Activated CD8-positive, alpha-beta memory T cell treated with anti-CD3 and anti-CD28 coated beads, Interleukin-2, amount 10 ng/mL, durations not matched to agents 7 days and 5 days (primary cell): Measurements from ENCODE around the gene CAT. TPM values are rescaled to one million over a fixed set of nuclear protein-coding genes. Genes with fewer than 3 reads are reported as not detected.
A peak's percentile ranks its signal among the peaks of the same experiment; 100 is the strongest.

Experiments used
- ATAC-seq: fragments of 150-1000 bp; cut with Tn5 transposase; one replicate; pipeline ENCODE4 v1.10.0; 2021; ENCODE audit warnings: moderate library complexity
- CTCF ChIA-PET: fragments of 350-600 bp; sonication (Branson Sonifier 250); formaldehyde crosslinking; loops from one replicate; lab custom pipeline; 2021; ENCODE audit warnings: antibody characterized with exemption; lab: Charles Lee
- DNase-seq: peaks from one replicate; pipeline ENCODE4 v3.0.0-alpha.2; 2020
- H3K27ac Mint-ChIP-seq: one replicate; pipeline ENCODE4 v1.8.0; 2021; ENCODE audit warnings: mild to moderate bottlenecking, mixed read lengths
- H3K27me3 Mint-ChIP-seq: one replicate; pipeline ENCODE4 v1.8.0; 2021; ENCODE audit warnings: mixed read lengths
- H3K36me3 Mint-ChIP-seq: one replicate; pipeline ENCODE4 v1.8.0; 2021; ENCODE audit warnings: mild to moderate bottlenecking, mixed read lengths
- H3K4me1 Mint-ChIP-seq: one replicate; pipeline ENCODE4 v1.8.0; 2021; ENCODE audit warnings: mixed read lengths
- H3K4me3 Mint-ChIP-seq: one replicate; pipeline ENCODE4 v1.8.0; 2021; ENCODE audit warnings: mild to moderate bottlenecking, moderate library complexity, mixed read lengths
- H3K9me3 Mint-ChIP-seq: one replicate; pipeline ENCODE4 v1.8.0; 2022; ENCODE audit warnings: low read depth, mixed read lengths
- total RNA-seq, 2 experiments: library from RNA; stranded (reverse); gene quantifications; one replicate each; pipeline ENCODE4 v1.2.3, GENCODE V29; 2021

CAT gene
- total RNA-seq, result 10 to 100 TPM; 21.6 to 30.1 TPM

- peak within 1 kb of the TSS; percentile 94 for H3K4me3 Mint-ChIP-seq
- no peaks in the 10 kb centered on the region for H3K27me3 Mint-ChIP-seq
- H3K4me1 Mint-ChIP-seq, result peaks cover 18% of the 10 kb centered on the region
- peak within 1 kb of the TSS; percentile 89 for H3K27ac Mint-ChIP-seq
- no peaks in the 10 kb centered on the region for H3K9me3 Mint-ChIP-seq
- DNase-seq, result peak; percentile 99
- H3K36me3 Mint-ChIP-seq, result peaks cover 5% of the 10 kb centered on the region
- CTCF ChIA-PET, result interaction anchor here (0.9 to 2.0 kb wide), 6 partner anchors 9 to 264 kb away, joined by 3 to 5 read pairs (median 4); partner anchors contain the start of gene ABTB2
- ATAC-seq, result peak; percentile 99
Observed at GRCh38 chr11:34438529-34439507, at the start of gene CAT. Gene CAT (plus strand): TSS chr11:34438934. CDS start chr11:34439014, 80 bp downstream.

- H3K4me3 Mint-ChIP-seq, result no peak overlapping the region
- peaks cover 50% of the 10 kb centered on the region for H3K27me3 Mint-ChIP-seq
- ATAC-seq, result no peak
- CTCF ChIA-PET, result no interaction called here
- H3K27ac Mint-ChIP-seq, result no peak overlapping the region
- no peaks in the 10 kb centered on the region for H3K36me3 Mint-ChIP-seq
- DNase-seq, result no peak
- H3K9me3 Mint-ChIP-seq, result no peaks in the 10 kb centered on the region
- H3K4me1 Mint-ChIP-seq, result no peaks in the 10 kb centered on the region
Observed at GRCh38 chr11:34394771-34395300, 43.9 kb upstream of the CAT start.

GRCh38 chr11:34395916-34396550 is 42.7 kb upstream of the CAT start:
- Mint-ChIP-seq H3K27ac (no peak overlapping the region), H3K9me3 (no peaks in the 10 kb centered on the region), H3K4me3 (no peak overlapping the region), H3K36me3 (no peaks in the 10 kb centered on the region), H3K4me1 (no peaks in the 10 kb centered on the region), H3K27me3 (peaks cover 39% of the 10 kb centered on the region)
- ATAC-seq (no peak), DNase-seq (no peak)
- CTCF ChIA-PET, result no interaction called here

- no peaks in the 10 kb centered on the region for H3K36me3 Mint-ChIP-seq
- no peaks in the 10 kb centered on the region for H3K4me1 Mint-ChIP-seq
- no peak overlapping the region for H3K4me3 Mint-ChIP-seq
- H3K9me3 Mint-ChIP-seq, result no peaks in the 10 kb centered on the region
- ATAC-seq, result no peak
- CTCF ChIA-PET, result no interaction called here
- peaks cover 30% of the 10 kb centered on the region for H3K27me3 Mint-ChIP-seq
- no peak overlapping the region for H3K27ac Mint-ChIP-seq
- no peak for DNase-seq
Observed at GRCh38 chr11:34397120-34397519, 41.6 kb upstream of the CAT start.

- CTCF ChIA-PET, result no interaction called here
- ATAC-seq, result no peak
Observed at GRCh38 chr11:34397811-34398210, 40.9 kb upstream of the CAT start.

GRCh38 chr11:34403431-34403830 is 35.3 kb upstream of the CAT start:
- CTCF ChIA-PET, result interaction anchor here (0.6 kb wide), 1 partner anchor 103 kb away, joined by 4 read pairs; no protein-coding TSS in a partner anchor
- no peaks in the 10 kb centered on the region for H3K36me3 Mint-ChIP-seq
- peaks cover 12% of the 10 kb centered on the region for H3K4me1 Mint-ChIP-seq
- H3K4me3 Mint-ChIP-seq, result no peak overlapping the region
- ATAC-seq (no peak), DNase-seq (no peak)
- H3K27me3 Mint-ChIP-seq, result peaks cover 38% of the 10 kb centered on the region
- H3K27ac Mint-ChIP-seq, result no peak overlapping the region
- H3K9me3 Mint-ChIP-seq, result no peaks in the 10 kb centered on the region

More at GRCh38 chr11:34397811-34398210, 40.9 kb upstream of the CAT start:
- Mint-ChIP-seq H3K4me1 (no peaks in the 10 kb centered on the region), H3K27ac (no peak overlapping the region), H3K36me3 (no peaks in the 10 kb centered on the region), H3K4me3 (no peak overlapping the region), H3K27me3 (peaks cover 23% of the 10 kb centered on the region), H3K9me3 (no peaks in the 10 kb centered on the region)
- DNase-seq, result no peak

- no peak overlapping the region for H3K27ac Mint-ChIP-seq
- no peak overlapping the region for H3K4me3 Mint-ChIP-seq
- ATAC-seq, result no peak
- no peaks in the 10 kb centered on the region for H3K9me3 Mint-ChIP-seq
- DNase-seq, result no peak
- peaks cover 12% of the 10 kb centered on the region for H3K4me1 Mint-ChIP-seq
- peaks cover 40% of the 10 kb centered on the region for H3K27me3 Mint-ChIP-seq
- CTCF ChIA-PET, result no interaction called here
- H3K36me3 Mint-ChIP-seq, result no peaks in the 10 kb centered on the region
Observed at GRCh38 chr11:34404280-34404679, 34.5 kb upstream of the CAT start.

GRCh38 chr11:34405079-34405858 is 33.5 kb upstream of the CAT start:
- H3K4me1 Mint-ChIP-seq, result peaks cover 12% of the 10 kb centered on the region
- DNase-seq (no peak), ATAC-seq (peak; percentile 47)
- H3K27ac Mint-ChIP-seq, result no peak overlapping the region
- CTCF ChIA-PET, result no interaction called here
- peaks cover 45% of the 10 kb centered on the region for H3K27me3 Mint-ChIP-seq
- H3K9me3 Mint-ChIP-seq, result no peaks in the 10 kb centered on the region
- no peaks in the 10 kb centered on the region for H3K36me3 Mint-ChIP-seq
- peak overlapping the region; percentile 11 for H3K4me3 Mint-ChIP-seq

- Mint-ChIP-seq H3K9me3 (no peaks in the 10 kb centered on the region), H3K4me1 (peaks cover 12% of the 10 kb centered on the region), H3K27me3 (peaks cover 45% of the 10 kb centered on the region), H3K36me3 (no peaks in the 10 kb centered on the region), H3K4me3 (no peak overlapping the region), H3K27ac (no peak overlapping the region)
- CTCF ChIA-PET, result interaction anchor here (1.2 kb wide), 1 partner anchor 596 kb away, joined by 3 read pairs; no protein-coding TSS in a partner anchor
- ATAC-seq, result no peak
- DNase-seq, result no peak
Observed at GRCh38 chr11:34406413-34406812, 32.3 kb upstream of the CAT start.

GRCh38 chr11:34407121-34407813 is 31.5 kb upstream of the CAT start:
- peaks cover 12% of the 10 kb centered on the region for H3K4me1 Mint-ChIP-seq
- ATAC-seq (no peak), DNase-seq (no peak)
- no peak overlapping the region for H3K27ac Mint-ChIP-seq
- H3K36me3 Mint-ChIP-seq, result no peaks in the 10 kb centered on the region
- no peak overlapping the region for H3K4me3 Mint-ChIP-seq
- H3K27me3 Mint-ChIP-seq, result peaks cover 45% of the 10 kb centered on the region
- CTCF ChIA-PET, result interaction anchor here (1.0 to 1.2 kb wide), 2 partner anchors 62 to 596 kb away, joined by 3 to 4 read pairs; no protein-coding TSS in a partner anchor
- peaks cover 5% of the 10 kb centered on the region for H3K9me3 Mint-ChIP-seq

- Mint-ChIP-seq H3K36me3 (peaks cover 3% of the 10 kb centered on the region), H3K4me1 (peaks cover 12% of the 10 kb centered on the region), H3K4me3 (no peak overlapping the region), H3K27ac (no peak overlapping the region), H3K9me3 (peaks cover 12% of the 10 kb centered on the region), H3K27me3 (peaks cover 48% of the 10 kb centered on the region)
- CTCF ChIA-PET, result interaction anchor here (1.2 kb wide), 1 partner anchor 84 kb away, joined by 3 read pairs; no protein-coding TSS in a partner anchor
- no peak for DNase-seq
- no peak for ATAC-seq
Observed at GRCh38 chr11:34408580-34409172, 30.1 kb upstream of the CAT start.

GRCh38 chr11:34411111-34411510 is 27.6 kb upstream of the CAT start:
- ATAC-seq, result no peak
- CTCF ChIA-PET, result no interaction called here

More at GRCh38 chr11:34411111-34411510, 27.6 kb upstream of the CAT start:
- Mint-ChIP-seq H3K36me3 (peaks cover 3% of the 10 kb centered on the region), H3K4me1 (no peaks in the 10 kb centered on the region), H3K27me3 (peaks cover 31% of the 10 kb centered on the region), H3K9me3 (peaks cover 16% of the 10 kb centered on the region), H3K4me3 (no peak overlapping the region), H3K27ac (no peak overlapping the region)
- no peak for DNase-seq
